Ammon's horn (tissue), 1 donor: ENCODE results near the gene ZMYM2.
"Not testable (repeated sequence)": the region's sequence is repeated elsewhere in the genome, so short reads cannot be mapped to it uniquely, and the experiment has no call there.

Experiments
- DNase-seq: peaks from one replicate; pipeline ENCODE4 v3.0.0-alpha.2; 2016; ENCODE audit warnings: low spot score

The ZMYM2 gene

GRCh38 chr13:19958155-19959111, at the start of gene ZMYM2:
Gene ZMYM2, plus strand, starts transcription at chr13:19958727. Its CDS starts 34,346 bp downstream, at chr13:19993073.
- peak; percentile 99 for DNase-seq

GRCh38 chr13:19910336-19911072, 48.0 kb upstream of the ZMYM2 start:
- no peak for DNase-seq

GRCh38 chr13:19927117-19927748, 31.3 kb upstream of the ZMYM2 start:
- DNase-seq, result peak; percentile 26

- DNase-seq, result no peak
These were observed 18.4 kb upstream of the ZMYM2 start for GRCh38 chr13:19940106-19940505.

- DNase-seq, result no peak
These were observed 8.2 kb upstream of the ZMYM2 start for GRCh38 chr13:19950374-19950773.

- no peak for DNase-seq
These were observed 5.7 kb upstream of the ZMYM2 start for GRCh38 chr13:19952850-19953249.

- no peak for DNase-seq
These were observed 2.5 kb upstream of the ZMYM2 start for GRCh38 chr13:19955873-19956559.

GRCh38 chr13:19957320-19958154, 990 bp upstream of the ZMYM2 start:
- DNase-seq, result peak; percentile 89

GRCh38 chr13:19959141-19959830, 759 bp downstream of the ZMYM2 start:
- DNase-seq, result peak; percentile 64

GRCh38 chr13:19959831-19960652, 1.5 kb downstream of the ZMYM2 start:
- peak; percentile 94 for DNase-seq

- no peak for DNase-seq
These were observed 2.1 kb downstream of the ZMYM2 start for GRCh38 chr13:19960653-19960976.

GRCh38 chr13:19961489-19961888, 3.0 kb downstream of the ZMYM2 start:
- DNase-seq, result no peak

- no peak for DNase-seq
These were observed 3.4 kb downstream of the ZMYM2 start for GRCh38 chr13:19961924-19962323.

GRCh38 chr13:19962894-19963293, 4.4 kb downstream of the ZMYM2 start:
- no peak for DNase-seq

GRCh38 chr13:19967621-19968020, 9.1 kb downstream of the ZMYM2 start:
- no peak for DNase-seq

GRCh38 chr13:19974498-19975009, 16.0 kb downstream of the ZMYM2 start:
- DNase-seq, result not testable (repeated sequence)

- DNase-seq, result no peak
These were observed 20.4 kb downstream of the ZMYM2 start for GRCh38 chr13:19978831-19979437.

- DNase-seq, result no peak
These were observed 23.2 kb downstream of the ZMYM2 start for GRCh38 chr13:19981685-19982238.
